ENCODE measurements around the gene HECTD3. TPM values are rescaled to one million over a fixed set of nuclear protein-coding genes. Genes with fewer than 3 reads are reported as not detected.
"Not testable (repeated sequence)": the region's sequence is repeated elsewhere in the genome, so short reads cannot be mapped to it uniquely, and the experiment has no call there.

Gene HECTD3
- polyA plus RNA-seq, 1 donor from 2014 or later: 27.2 TPM

DNA sequence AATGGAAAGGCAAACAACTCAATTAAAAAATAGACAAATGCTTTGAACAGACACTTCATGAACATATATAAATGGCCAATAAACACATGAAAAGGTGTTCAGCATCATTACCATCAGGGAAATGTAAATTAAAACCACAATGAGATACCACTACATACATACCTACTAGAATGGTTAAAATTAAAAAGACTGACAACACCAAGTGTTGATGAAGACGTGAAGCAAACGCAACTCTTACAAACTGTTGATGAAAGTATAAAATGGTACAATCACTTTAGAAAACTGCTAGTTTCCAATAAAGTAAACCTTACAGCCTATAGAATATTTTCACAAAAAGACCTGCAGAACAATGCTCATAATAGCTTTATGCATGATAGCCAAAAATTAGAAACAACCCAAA, 34.9 kb downstream of the HECTD3 start:
- H3K4me1 Mint-ChIP-seq: peaks cover 4 to 12% (median 10%) of the 10 kb centered on the region in 3 donors
- no peak overlapping the region for H3K4me3 Mint-ChIP-seq
- no peaks in the 10 kb centered on the region for H3K9me3 Mint-ChIP-seq
- no peaks in the 10 kb centered on the region for H3K27me3 Mint-ChIP-seq
- peaks cover 27% of the 10 kb centered on the region for H3K36me3 Mint-ChIP-seq
- H3K27ac Mint-ChIP-seq: no peak overlapping the region

DNA sequence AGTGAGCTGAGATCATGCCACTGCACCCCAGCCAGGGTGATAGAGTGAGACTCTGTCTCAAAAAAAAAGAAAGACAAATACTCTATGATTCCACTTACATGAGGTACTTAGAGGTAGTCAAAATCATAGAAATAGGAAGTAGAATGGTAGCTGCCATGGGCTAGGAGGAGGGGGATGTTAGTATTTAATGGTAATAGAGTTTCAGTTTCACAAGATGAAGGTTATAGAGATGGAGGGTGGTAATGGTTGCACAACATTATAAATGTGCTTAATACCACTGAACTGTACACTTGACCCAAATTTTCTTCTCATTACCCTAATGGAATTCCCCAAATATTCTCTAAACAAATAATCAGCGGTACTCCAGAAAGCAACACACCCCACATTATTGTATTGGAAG, 37.5 kb downstream of the HECTD3 start:
- Mint-ChIP-seq H3K4me3 (peak overlapping the region in 1 of 4 donors; percentile 76), H3K27ac (peak overlapping the region; percentile 12 to 52 (median 49)), H3K27me3 (no peaks in the 10 kb centered on the region), H3K9me3 (no peaks in the 10 kb centered on the region), H3K4me1 (peaks cover 4 to 17% (median 14%) of the 10 kb centered on the region in 3 donors), H3K36me3 (peaks cover 31% of the 10 kb centered on the region)

DNA sequence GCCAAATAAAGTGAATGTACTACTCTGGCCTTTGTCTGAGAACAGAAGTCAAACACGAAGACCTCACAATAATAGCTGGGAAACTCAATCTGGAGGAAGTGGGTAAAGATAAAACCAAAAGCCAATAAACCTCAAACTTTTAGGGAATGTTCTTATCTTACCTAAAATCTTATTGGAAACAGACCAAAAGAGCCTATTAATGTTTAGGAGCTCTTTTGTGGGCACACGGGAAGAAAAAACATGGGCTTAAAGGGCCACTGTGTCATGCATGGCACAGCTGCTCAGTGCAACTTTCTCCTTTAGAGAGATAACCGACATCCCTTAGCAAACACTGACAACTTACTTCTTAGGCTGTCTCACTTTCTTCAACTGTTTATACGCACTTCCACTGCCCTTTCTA, 40.8 kb downstream of the HECTD3 start:
- no peaks in the 10 kb centered on the region for H3K9me3 Mint-ChIP-seq
- no peaks in the 10 kb centered on the region for H3K27me3 Mint-ChIP-seq
- peaks cover 6 to 17% (median 14%) of the 10 kb centered on the region in 3 donors for H3K4me1 Mint-ChIP-seq
- no peak overlapping the region for H3K4me3 Mint-ChIP-seq
- H3K36me3 Mint-ChIP-seq: peaks cover 10% of the 10 kb centered on the region
- no peak overlapping the region for H3K27ac Mint-ChIP-seq

DNA sequence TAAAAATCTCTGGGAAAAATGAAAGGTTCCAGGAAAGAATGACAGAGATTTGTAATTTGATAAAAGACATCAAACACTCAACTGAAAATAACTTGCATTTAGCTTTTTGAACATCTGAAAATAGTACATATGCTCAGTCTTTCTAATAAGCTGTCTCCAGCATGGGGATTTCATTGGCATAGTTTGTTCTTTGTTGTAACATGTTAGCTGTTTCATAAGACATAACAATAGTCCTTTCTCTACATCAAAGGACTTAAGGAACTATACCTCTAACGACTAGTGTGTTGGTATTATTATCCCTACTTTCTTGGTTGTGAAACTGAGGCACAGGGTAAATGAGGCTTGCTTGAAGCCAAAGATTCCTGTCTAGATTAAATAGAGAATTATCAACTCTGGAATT, 46.7 kb downstream of the HECTD3 start:
- Mint-ChIP-seq H3K4me1 (peaks cover 0 to 1% (median 0%) of the 10 kb centered on the region in 3 donors), H3K27ac (no peak overlapping the region), H3K4me3 (no peak overlapping the region), H3K36me3 (peaks cover 12% of the 10 kb centered on the region), H3K27me3 (no peaks in the 10 kb centered on the region), H3K9me3 (no peaks in the 10 kb centered on the region)

DNA sequence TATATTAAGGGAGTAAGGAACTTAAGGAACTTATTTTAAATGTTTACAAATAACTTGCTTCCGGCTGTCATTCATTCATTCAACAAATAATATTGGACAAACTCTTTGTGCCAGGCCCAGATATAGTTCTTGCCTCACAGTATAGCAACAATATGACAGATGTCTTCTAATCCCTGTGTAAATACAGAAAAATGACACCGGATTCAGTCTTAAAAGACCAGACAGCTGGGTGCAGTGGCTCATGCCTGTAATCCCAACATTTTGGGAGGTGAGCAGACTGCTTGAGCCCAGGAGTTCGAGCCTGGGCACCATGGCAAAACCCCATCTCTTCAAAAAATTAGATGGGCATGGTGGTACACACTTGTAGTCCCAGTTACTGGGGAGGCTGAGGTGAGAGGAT, 48.4 kb downstream of the HECTD3 start:
- Mint-ChIP-seq H3K27me3 (no peaks in the 10 kb centered on the region), H3K4me1 (peaks cover 0 to 1% (median 0%) of the 10 kb centered on the region in 3 donors), H3K27ac (no peak overlapping the region), H3K36me3 (peaks cover 9% of the 10 kb centered on the region), H3K4me3 (no peak overlapping the region), H3K9me3 (no peaks in the 10 kb centered on the region)

DNA sequence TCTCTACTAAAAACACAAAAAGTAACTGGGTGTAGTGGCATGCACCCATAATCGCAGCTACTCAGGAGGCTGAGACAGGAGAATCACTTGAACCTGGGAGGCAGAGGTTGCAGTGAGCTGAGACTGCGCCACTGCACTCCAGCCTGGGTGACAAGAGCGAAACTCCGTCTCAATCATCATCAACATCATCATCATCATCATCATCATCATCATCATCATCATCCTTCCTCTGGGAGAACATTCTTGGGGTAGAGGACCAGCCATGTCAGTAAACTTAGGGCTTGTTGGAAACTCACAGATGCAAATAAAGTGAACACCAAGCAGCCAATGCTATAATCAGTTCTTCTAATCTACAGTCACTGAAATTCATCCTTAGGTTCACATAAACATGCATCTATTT, 49.1 kb downstream of the HECTD3 start:
- H3K9me3 Mint-ChIP-seq, H3K4me1 Mint-ChIP-seq, H3K27ac Mint-ChIP-seq, H3K27me3 Mint-ChIP-seq, H3K4me3 Mint-ChIP-seq: not testable (repeated sequence)
- H3K36me3 Mint-ChIP-seq: peaks cover 11% of the 10 kb centered on the region

DNA sequence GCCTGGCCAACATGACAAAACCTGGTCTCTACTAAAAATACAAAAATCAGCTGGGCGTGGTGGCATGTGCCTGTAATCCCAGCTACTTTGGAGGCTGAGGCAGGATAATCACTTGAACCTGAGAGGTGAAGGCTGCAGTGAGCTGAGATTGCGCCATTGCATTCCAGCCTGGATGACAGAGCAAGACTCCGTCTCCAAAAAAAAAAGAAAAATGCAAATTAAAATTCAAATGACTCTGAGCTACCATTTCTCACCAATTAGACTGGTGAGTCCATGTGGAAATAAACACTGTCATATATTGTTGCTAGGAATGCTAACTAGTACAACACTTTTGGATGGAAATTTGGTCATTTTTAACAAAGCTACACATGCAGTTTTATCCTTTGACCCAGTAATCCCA, 53.6 kb downstream of the HECTD3 start:
- not testable (repeated sequence) for H3K27ac Mint-ChIP-seq, H3K4me3 Mint-ChIP-seq, H3K4me1 Mint-ChIP-seq, H3K27me3 Mint-ChIP-seq, H3K9me3 Mint-ChIP-seq
- peaks cover 16% of the 10 kb centered on the region for H3K36me3 Mint-ChIP-seq

DNA sequence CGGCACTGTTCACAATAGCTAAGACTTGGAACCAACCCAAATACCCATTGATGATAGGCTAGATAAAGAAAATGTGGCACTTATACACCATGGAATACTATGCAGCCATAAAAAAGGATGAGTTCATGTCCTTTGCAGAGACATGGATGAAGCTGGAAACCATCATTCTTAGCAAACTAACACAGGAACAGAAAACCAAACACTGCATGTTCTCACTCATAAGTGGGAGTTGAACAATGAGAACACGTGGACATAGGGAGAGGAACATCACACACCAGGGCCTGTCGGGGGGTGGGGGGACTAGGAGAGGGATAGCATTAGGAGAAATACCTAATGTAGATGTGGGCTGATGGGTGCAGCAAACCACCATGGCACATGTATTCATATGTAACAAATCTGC, 55.0 kb downstream of the HECTD3 start:
- H3K36me3 Mint-ChIP-seq: peaks cover 14% of the 10 kb centered on the region
- not testable (repeated sequence) for H3K27me3 Mint-ChIP-seq

More for the DNA sequence above, 55.0 kb downstream of the HECTD3 start:
- not testable (repeated sequence) for H3K4me1 Mint-ChIP-seq, H3K4me3 Mint-ChIP-seq, H3K9me3 Mint-ChIP-seq, H3K27ac Mint-ChIP-seq

Other genes with a start within 250 kb of the HECTD3 start
- 1,590 TPM for gene RPS8, start 235.8 kb downstream of the HECTD3 start, polyA plus RNA-seq
- 0.94 TPM for gene BEST4, start 223.2 kb downstream of the HECTD3 start, polyA plus RNA-seq
- gene PLK3, start 210.9 kb downstream of the HECTD3 start, polyA plus RNA-seq: 9.6 TPM
- gene DYNLT4, start 204.0 kb downstream of the HECTD3 start, polyA plus RNA-seq: not detected
- gene BTBD19, start 202.8 kb downstream of the HECTD3 start, polyA plus RNA-seq: not detected
- gene PTCH2, start 168.1 kb downstream of the HECTD3 start, polyA plus RNA-seq: 0.21 TPM
- 19.3 TPM for gene EIF2B3, start 24.7 kb downstream of the HECTD3 start, polyA plus RNA-seq
- gene UROD, start 930 bp upstream of the HECTD3 start, polyA plus RNA-seq: 52.8 TPM
- 0.14 TPM for gene ZSWIM5, start 195.3 kb upstream of the HECTD3 start, polyA plus RNA-seq

All from IgD-negative memory B cell (primary cell).